ENCODE results near the gene CCDC188.
A peak's percentile ranks its signal among the peaks of the same experiment; 100 is the strongest.
"Not testable (repeated sequence)": the region's sequence is repeated elsewhere in the genome, so short reads cannot be mapped to it uniquely, and the experiment has no call there.

The CCDC188 gene

GRCh38 chr22:20169253-20169822 lies 18.5 kb upstream of the CCDC188 start:
- no peak for DNase-seq (ENCODE audit: low spot score)

- no peak for DNase-seq (ENCODE audit: low spot score)
Measured at GRCh38 chr22:20167643-20168322, 16.9 kb upstream of the CCDC188 start.

- DNase-seq (ENCODE audit: low spot score), result no peak
Measured at GRCh38 chr22:20166703-20167102, 15.8 kb upstream of the CCDC188 start.

- DNase-seq (ENCODE audit: low spot score), result no peak
Measured at GRCh38 chr22:20165913-20166312, 15.1 kb upstream of the CCDC188 start.

- DNase-seq (ENCODE audit: low spot score), result no peak
Measured at GRCh38 chr22:20165421-20165820, 14.6 kb upstream of the CCDC188 start.

- DNase-seq (ENCODE audit: low spot score), result no peak
Measured at GRCh38 chr22:20164863-20165262, 14.0 kb upstream of the CCDC188 start.

- DNase-seq (ENCODE audit: low spot score), result no peak
Measured at GRCh38 chr22:20160041-20160440, 9.2 kb upstream of the CCDC188 start.

- not testable (repeated sequence) for DNase-seq (ENCODE audit: low spot score)
Measured at GRCh38 chr22:20159531-20159930, 8.7 kb upstream of the CCDC188 start.

GRCh38 chr22:20159076-20159475 lies 8.2 kb upstream of the CCDC188 start:
- no peak for DNase-seq (ENCODE audit: low spot score)

GRCh38 chr22:20158391-20159036 lies 7.7 kb upstream of the CCDC188 start:
- no peak for DNase-seq (ENCODE audit: low spot score)

GRCh38 chr22:20157430-20158183 lies 6.8 kb upstream of the CCDC188 start:
- no peak for DNase-seq (ENCODE audit: low spot score)

- peak; percentile 86 for DNase-seq (ENCODE audit: low spot score)
Measured at GRCh38 chr22:20156611-20157429, 6.0 kb upstream of the CCDC188 start.

- no peak for DNase-seq (ENCODE audit: low spot score)
Measured at GRCh38 chr22:20156042-20156389, 5.2 kb upstream of the CCDC188 start.

- peak; percentile 89 for DNase-seq (ENCODE audit: low spot score)
Measured at GRCh38 chr22:20155330-20156041, 4.6 kb upstream of the CCDC188 start.

GRCh38 chr22:20154602-20155187 lies 3.8 kb upstream of the CCDC188 start:
- no peak for DNase-seq (ENCODE audit: low spot score)

GRCh38 chr22:20153945-20154344 lies 3.1 kb upstream of the CCDC188 start:
- no peak for DNase-seq (ENCODE audit: low spot score)

GRCh38 chr22:20152464-20152890 lies 1.6 kb upstream of the CCDC188 start:
- no peak for DNase-seq (ENCODE audit: low spot score)

GRCh38 chr22:20151276-20151588 lies 377 bp upstream of the CCDC188 start:
- DNase-seq (ENCODE audit: low spot score), result no peak

GRCh38 chr22:20149257-20150250 lies 1.3 kb downstream of the CCDC188 start:
- no peak for DNase-seq (ENCODE audit: low spot score)

GRCh38 chr22:20148414-20148813 lies 2.4 kb downstream of the CCDC188 start:
- no peak for DNase-seq (ENCODE audit: low spot score)
